ENCODE measurements around the gene MTCP1. TPM values are rescaled to one million over a fixed set of nuclear protein-coding genes. Genes with fewer than 3 reads are reported as not detected.

MTCP1 gene
- total and polyA plus RNA-seq, 2 donors (not counting 3 experiments of a cell fraction or from before 2014, with no cell fraction given): 1.8 to 15.8 TPM

DNA sequence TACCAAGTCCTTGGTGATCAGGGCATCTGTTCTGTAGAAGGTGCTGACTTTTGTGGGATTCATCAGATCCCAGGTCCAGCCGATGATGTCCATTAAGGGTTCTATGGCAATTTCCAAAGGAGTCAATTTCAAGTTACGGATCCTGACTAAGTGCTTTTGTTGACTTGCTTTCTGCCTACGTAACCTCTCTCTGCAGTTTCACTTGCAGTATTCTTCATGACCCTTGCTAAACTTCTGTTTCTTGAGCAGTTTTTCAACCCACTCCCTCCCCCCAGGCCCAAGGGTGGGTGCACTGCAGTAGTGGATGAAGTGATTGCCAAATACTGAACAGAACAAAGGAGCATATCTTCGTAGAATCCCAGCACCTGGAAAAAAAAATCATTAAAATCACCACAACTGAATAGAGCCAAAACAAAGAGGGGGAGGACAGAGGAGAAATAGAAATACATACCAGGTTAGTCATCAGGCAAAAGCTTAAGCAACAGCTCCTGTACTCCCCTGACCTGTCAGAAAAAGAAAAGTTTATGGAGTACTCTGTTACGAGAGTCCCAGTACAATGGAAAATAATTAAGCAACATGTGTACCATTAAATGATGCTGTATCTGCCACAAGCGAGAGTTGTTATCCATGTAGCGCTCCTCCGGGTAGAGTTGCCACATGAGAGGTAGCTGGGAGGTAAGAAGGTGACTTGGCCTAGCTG, 5.8 kb downstream of the MTCP1 start:
- no peak overlapping the region for H3K4me2 ChIP-seq (ENCODE audit: insufficient read depth, low read length)
- H3K27ac ChIP-seq (ENCODE audit: insufficient read depth, low read depth, low read length): no peak overlapping the region
- no peak for FAIRE-seq
- peaks cover 21% of the 10 kb centered on the region for H3K79me2 ChIP-seq (ENCODE audit: control insufficient read depth, insufficient read depth, low read length)
- H4K20me1 ChIP-seq (replicated peaks; ENCODE audit: control insufficient read depth, extremely low read depth, insufficient read depth, low read length): no peaks in the 10 kb centered on the region
- H3K9me1 ChIP-seq (replicated peaks; ENCODE audit: control insufficient read depth, extremely low read depth, insufficient read depth, low read length): no peaks in the 10 kb centered on the region
- CTCF ChIA-PET: no interaction called here
- H3K9ac ChIP-seq (replicated peaks; ENCODE audit: extremely low read depth, insufficient read depth, low read length): no peak overlapping the region
- no peak overlapping the region for H2AFZ ChIP-seq (ENCODE audit: low read depth, low read length)
- no peak overlapping the region for H3K4me3 ChIP-seq (replicated peaks in 1 of 3; ENCODE audit: insufficient read depth in 1 of 3, low read depth in 1 of 3, low read length in 3 of 3)
- H3K36me3 ChIP-seq (ENCODE audit: control insufficient read depth in 2 of 2, extremely low read depth in 1 of 2, insufficient read depth in 2 of 2, low read length in 2 of 2): no peaks in the 10 kb centered on the region
- TF ChIP-seq GATA2 (IDR thresholded peaks at IDR 0.05; ENCODE audit: insufficient read depth, insufficient read length, low read depth, low read length): no peak
- no peak for TF ChIP-seq JUN (IDR thresholded peaks at IDR 0.05; ENCODE audit: borderline replicate concordance, insufficient read depth, insufficient read length, low read depth)
- TF ChIP-seq FOS (IDR thresholded peaks at IDR 0.05; ENCODE audit: borderline replicate concordance, insufficient read depth, low read length): no peak
- TF ChIP-seq, protein P1, sequence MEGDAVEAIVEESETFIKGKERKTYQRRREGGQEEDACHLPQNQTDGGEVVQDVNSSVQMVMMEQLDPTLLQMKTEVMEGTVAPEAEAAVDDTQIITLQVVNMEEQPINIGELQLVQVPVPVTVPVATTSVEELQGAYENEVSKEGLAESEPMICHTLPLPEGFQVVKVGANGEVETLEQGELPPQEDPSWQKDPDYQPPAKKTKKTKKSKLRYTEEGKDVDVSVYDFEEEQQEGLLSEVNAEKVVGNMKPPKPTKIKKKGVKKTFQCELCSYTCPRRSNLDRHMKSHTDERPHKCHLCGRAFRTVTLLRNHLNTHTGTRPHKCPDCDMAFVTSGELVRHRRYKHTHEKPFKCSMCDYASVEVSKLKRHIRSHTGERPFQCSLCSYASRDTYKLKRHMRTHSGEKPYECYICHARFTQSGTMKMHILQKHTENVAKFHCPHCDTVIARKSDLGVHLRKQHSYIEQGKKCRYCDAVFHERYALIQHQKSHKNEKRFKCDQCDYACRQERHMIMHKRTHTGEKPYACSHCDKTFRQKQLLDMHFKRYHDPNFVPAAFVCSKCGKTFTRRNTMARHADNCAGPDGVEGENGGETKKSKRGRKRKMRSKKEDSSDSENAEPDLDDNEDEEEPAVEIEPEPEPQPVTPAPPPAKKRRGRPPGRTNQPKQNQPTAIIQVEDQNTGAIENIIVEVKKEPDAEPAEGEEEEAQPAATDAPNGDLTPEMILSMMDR (IDR thresholded peaks at IDR 0.05; ENCODE audit: extremely low read depth in 1 of 2, insufficient read depth in 1 of 2, low read depth in 1 of 2, low read length in 2 of 2): no peak
- TF ChIP-seq POLR2AphosphoS5 (IDR thresholded peaks at IDR 0.05; ENCODE audit: insufficient read depth, low read depth, low read length): no peak
- no peak for TF ChIP-seq POLR2A (IDR thresholded peaks at IDR 0.05; ENCODE audit: low read depth, low read length)
- TF ChIP-seq EZH2 (IDR thresholded peaks at IDR 0.05; ENCODE audit: borderline replicate concordance, low read depth, low read length, severe bottlenecking): no peak
- TF ChIP-seq, protein P2, sequence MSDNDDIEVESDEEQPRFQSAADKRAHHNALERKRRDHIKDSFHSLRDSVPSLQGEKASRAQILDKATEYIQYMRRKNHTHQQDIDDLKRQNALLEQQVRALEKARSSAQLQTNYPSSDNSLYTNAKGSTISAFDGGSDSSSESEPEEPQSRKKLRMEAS (IDR thresholded peaks at IDR 0.05; ENCODE audit: insufficient read depth, insufficient read length): no peak
- TF ChIP-seq MYC (IDR thresholded peaks at IDR 0.05; ENCODE audit: low read depth, low read length): no peak
- peaks cover 16% of the 10 kb centered on the region for H3K4me1 ChIP-seq (ENCODE audit: control insufficient read depth, extremely low read depth, insufficient read depth, low read length)
- DNase-seq (ENCODE audit: low read depth, low spot score): no peak
- H3K9me3 ChIP-seq (replicated peaks; ENCODE audit: control insufficient read depth, insufficient read depth, low read length): no peaks in the 10 kb centered on the region
- intact Hi-C loops (cut with micrococcal nuclease) (no loop called here), dilution Hi-C loops (cut with MboI; ENCODE audit: extremely low pct_ligation_motif_present, low sequenced_read_pairs) (no loop called here)
- H3K27me3 ChIP-seq (ENCODE audit: control insufficient read depth in 2 of 2, insufficient read depth in 2 of 2, low read length in 2 of 2): no peaks in the 10 kb centered on the region
- POLR2A ChIA-PET: no interaction called here
- BruUV-seq (replicated peaks): no TSS peak

All from endothelial cell of umbilical vein (primary cell).